MCF 10A (cell line): ENCODE measurements around the gene FOXP1. TPM values are rescaled to one million over a fixed set of nuclear protein-coding genes. Genes with fewer than 3 reads are reported as not detected.
A peak's percentile ranks its signal among the peaks of the same experiment; 100 is the strongest.

Experiments
- BruUV-seq: library from RNA; stranded (reverse); fragments of 400-500 nt; replicated peaks from 2 replicates; lab custom pipeline; 2021; lab: Mats Ljungman, UMichigan
- CTCF ChIA-PET: fragments of 300-600 bp; sonication (Branson Sonifier 250); formaldehyde crosslinking; extraction: SDS; loops from one replicate; lab custom pipeline; 2021; ENCODE audit warnings: antibody characterized with exemption, inconsistent platforms; lab: Yijun Ruan, JAX
- POLR2A ChIA-PET: fragments of 300-600, 350-650 bp; sonication (Branson Sonifier 250); formaldehyde crosslinking; extraction: SDS; loops from one replicate; lab custom pipeline; 2020; ENCODE audit warnings: antibody characterized with exemption, inconsistent platforms; lab: Yijun Ruan, JAX
- DNase-seq: peaks from one replicate; pipeline ENCODE4 v3.0.0-alpha.2; 2018; ENCODE audit not compliant: unreplicated experiment
- H3K27ac Mint-ChIP-seq: one replicate; pipeline ENCODE4 v1.8.0; 2022; ENCODE audit warnings: mild to moderate bottlenecking, low read depth, mixed read lengths; ENCODE audit not compliant: unreplicated experiment
- H3K27me3 Mint-ChIP-seq: one replicate; pipeline ENCODE4 v1.8.0; 2022; ENCODE audit warnings: mixed read lengths; ENCODE audit not compliant: insufficient read depth, unreplicated experiment
- H3K36me3 Mint-ChIP-seq: one replicate; pipeline ENCODE4 v1.8.0; 2022; ENCODE audit warnings: mild to moderate bottlenecking, moderate library complexity, mixed read lengths; ENCODE audit not compliant: insufficient read depth, unreplicated experiment
- H3K4me1 Mint-ChIP-seq: one replicate; pipeline ENCODE4 v1.8.0; 2022; ENCODE audit warnings: mixed read lengths; ENCODE audit not compliant: insufficient read depth, unreplicated experiment
- H3K4me3 Mint-ChIP-seq: one replicate; pipeline ENCODE4 v1.8.0; 2022; ENCODE audit warnings: mild to moderate bottlenecking, moderate library complexity, mixed read lengths; ENCODE audit not compliant: unreplicated experiment
- H3K9me3 Mint-ChIP-seq: one replicate; pipeline ENCODE4 v1.8.0; 2022; ENCODE audit warnings: mixed read lengths; ENCODE audit not compliant: unreplicated experiment
- intact Hi-C: fragments of 100-400 bp; cut with micrococcal nuclease; formaldehyde crosslinking; loops from 2 replicates; pipeline ENCODE4 v1.14.1; 2022
- total RNA-seq: library from RNA; stranded (reverse); gene quantifications from 2 replicates; pipeline ENCODE4 v1.2.3, GENCODE V29; 2022
- TF ChIP-seq, protein P1 (sequence below): fragments of 200-600 bp; IDR thresholded peaks from one replicate; pipeline ENCODE4 v1.8.0; 2022; ENCODE audit warnings: antibody characterized with exemption, mild to moderate bottlenecking; ENCODE audit not compliant: unreplicated experiment

FOXP1 gene
- total RNA-seq, 1 experiment from 2014 or later, result 49.0 TPM

DNA sequence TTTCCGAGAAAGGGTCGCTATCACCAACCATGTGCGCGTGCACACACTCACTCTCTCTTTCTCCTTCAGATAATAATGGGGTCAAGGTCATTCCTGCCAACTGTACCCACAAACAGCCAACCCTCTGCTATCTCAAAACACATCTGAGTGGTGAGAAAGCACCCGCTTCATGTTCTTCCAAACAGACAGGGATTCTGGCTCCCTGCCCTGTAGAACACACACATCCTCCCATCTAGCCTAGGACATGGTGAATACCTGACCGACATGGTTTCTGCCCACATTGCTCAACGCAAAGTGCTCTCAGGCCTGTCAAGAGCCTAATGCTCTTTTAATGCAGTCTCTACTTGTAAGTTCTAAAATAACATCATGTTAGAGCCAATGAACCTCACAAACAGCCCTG is 302.2 kb downstream of the FOXP1 start:
- BruUV-seq, result no TSS peak
- DNase-seq, result no peak
- Mint-ChIP-seq H3K4me1 (peaks cover 5% of the 10 kb centered on the region), H3K27me3 (no peaks in the 10 kb centered on the region), H3K27ac (no peak overlapping the region), H3K9me3 (no peaks in the 10 kb centered on the region), H3K4me3 (no peak overlapping the region), H3K36me3 (peaks cover 5% of the 10 kb centered on the region)
- intact Hi-C loops, result no loop called here
- ChIA-PET CTCF (no interaction called here), POLR2A (no interaction called here)
- TF ChIP-seq, protein P1, sequence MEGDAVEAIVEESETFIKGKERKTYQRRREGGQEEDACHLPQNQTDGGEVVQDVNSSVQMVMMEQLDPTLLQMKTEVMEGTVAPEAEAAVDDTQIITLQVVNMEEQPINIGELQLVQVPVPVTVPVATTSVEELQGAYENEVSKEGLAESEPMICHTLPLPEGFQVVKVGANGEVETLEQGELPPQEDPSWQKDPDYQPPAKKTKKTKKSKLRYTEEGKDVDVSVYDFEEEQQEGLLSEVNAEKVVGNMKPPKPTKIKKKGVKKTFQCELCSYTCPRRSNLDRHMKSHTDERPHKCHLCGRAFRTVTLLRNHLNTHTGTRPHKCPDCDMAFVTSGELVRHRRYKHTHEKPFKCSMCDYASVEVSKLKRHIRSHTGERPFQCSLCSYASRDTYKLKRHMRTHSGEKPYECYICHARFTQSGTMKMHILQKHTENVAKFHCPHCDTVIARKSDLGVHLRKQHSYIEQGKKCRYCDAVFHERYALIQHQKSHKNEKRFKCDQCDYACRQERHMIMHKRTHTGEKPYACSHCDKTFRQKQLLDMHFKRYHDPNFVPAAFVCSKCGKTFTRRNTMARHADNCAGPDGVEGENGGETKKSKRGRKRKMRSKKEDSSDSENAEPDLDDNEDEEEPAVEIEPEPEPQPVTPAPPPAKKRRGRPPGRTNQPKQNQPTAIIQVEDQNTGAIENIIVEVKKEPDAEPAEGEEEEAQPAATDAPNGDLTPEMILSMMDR, result no peak

DNA sequence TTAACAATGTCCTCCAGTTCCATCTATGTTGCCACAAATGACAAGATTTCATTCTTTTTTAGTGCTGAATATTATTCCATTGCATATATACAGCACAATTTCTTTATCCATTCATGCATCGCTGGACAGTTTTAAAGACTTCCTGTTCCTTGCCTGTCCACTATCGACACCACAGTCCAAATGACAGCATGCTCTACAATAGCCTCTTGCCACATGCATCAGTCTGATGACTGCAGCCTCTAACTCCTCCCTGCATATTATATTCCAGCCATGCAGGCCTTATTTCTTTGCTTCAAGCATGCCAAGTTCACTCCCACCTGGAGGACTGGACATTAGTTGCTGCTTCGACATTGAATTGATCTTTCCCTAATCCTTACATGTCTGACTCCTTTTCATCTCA is 306.2 kb downstream of the FOXP1 start:
- BruUV-seq, result no TSS peak
- POLR2A ChIA-PET, result no interaction called here
- TF ChIP-seq, protein P1, result no peak
- Mint-ChIP-seq H3K27me3 (no peaks in the 10 kb centered on the region), H3K9me3 (no peaks in the 10 kb centered on the region), H3K36me3 (no peaks in the 10 kb centered on the region), H3K4me1 (peaks cover 5% of the 10 kb centered on the region), H3K4me3 (no peak overlapping the region), H3K27ac (peak overlapping the region; percentile 67)
- CTCF ChIA-PET, result no interaction called here
- DNase-seq, result no peak
- intact Hi-C loops, result no loop called here

DNA sequence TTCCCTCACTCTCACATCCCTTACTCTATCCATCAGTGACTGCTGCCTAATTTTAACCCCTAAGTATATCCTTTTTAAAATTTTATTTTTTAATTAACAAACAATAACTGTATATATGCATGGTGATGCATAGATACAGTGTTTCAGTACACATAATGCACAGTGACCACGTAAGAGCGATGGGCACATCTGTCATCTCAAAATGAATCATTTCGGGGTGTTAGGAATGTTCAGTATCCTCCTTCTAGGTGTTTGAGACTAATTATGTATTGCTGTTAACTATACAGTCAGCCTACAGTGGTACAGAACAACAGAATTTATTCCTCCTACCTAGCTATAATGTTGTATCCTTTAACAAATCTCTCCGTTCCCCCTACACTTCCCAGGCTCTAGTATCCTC is 307.0 kb downstream of the FOXP1 start:
- peaks cover 5% of the 10 kb centered on the region for H3K4me1 Mint-ChIP-seq
- CTCF ChIA-PET, result no interaction called here
- no peak for DNase-seq
- H3K9me3 Mint-ChIP-seq, result no peaks in the 10 kb centered on the region
- TF ChIP-seq, protein P1, result no peak
- BruUV-seq, result no TSS peak
- no peak overlapping the region for H3K4me3 Mint-ChIP-seq
- H3K27me3 Mint-ChIP-seq, result no peaks in the 10 kb centered on the region
- intact Hi-C loops, result no loop called here
- no peak overlapping the region for H3K27ac Mint-ChIP-seq
- H3K36me3 Mint-ChIP-seq, result no peaks in the 10 kb centered on the region
- POLR2A ChIA-PET, result interaction anchor here (0.8 kb wide), 1 partner anchor 19 kb away, joined by 3 read pairs; no protein-coding TSS in a partner anchor

DNA sequence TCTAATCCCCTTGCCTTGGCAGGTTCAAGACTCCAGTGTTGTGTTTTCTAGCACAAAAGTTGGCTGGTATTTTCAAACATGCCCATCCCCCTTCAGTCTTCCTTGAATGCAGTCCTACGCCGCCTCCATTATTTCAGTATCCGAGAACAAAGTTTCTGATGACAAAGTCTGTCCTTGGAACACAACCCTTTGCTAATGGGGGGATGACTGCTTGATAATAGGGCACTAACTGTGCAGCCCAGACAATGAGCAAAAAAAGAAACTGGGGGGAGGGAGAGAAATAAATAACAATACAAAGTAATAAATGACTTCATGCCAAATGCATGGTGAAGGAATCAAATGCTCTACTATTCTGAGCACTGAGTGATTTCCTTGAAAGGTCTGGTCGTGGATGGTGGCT is 310.1 kb downstream of the FOXP1 start:
- Mint-ChIP-seq H3K4me3 (no peak overlapping the region), H3K9me3 (no peaks in the 10 kb centered on the region), H3K36me3 (no peaks in the 10 kb centered on the region), H3K27ac (no peak overlapping the region), H3K4me1 (peaks cover 5% of the 10 kb centered on the region), H3K27me3 (no peaks in the 10 kb centered on the region)
- no peak for DNase-seq
- intact Hi-C loops, result no loop called here
- CTCF ChIA-PET, result interaction anchor here (0.6 kb wide), 1 partner anchor 166 kb away, joined by 3 read pairs; no protein-coding TSS in a partner anchor
- TF ChIP-seq, protein P1, result no peak
- POLR2A ChIA-PET, result no interaction called here
- BruUV-seq, result no TSS peak
